Body of pancreas (tissue), 4 donors: ENCODE measurements around the gene RMDN3. TPM values are rescaled to one million over a fixed set of nuclear protein-coding genes. Genes with fewer than 3 reads are reported as not detected.

Experiments
- ATAC-seq: fragments of 150-250 bp; one replicate; pipeline ENCODE4 v1.9.1; 2016
- DNase-seq, 4 donors: peaks; one replicate each; pipeline ENCODE4 v3.0.0-alpha.2; 2019
- H3K27ac ChIP-seq, 4 donors: fragments of 200-600 bp; sonication (generic); 1 replicate in 3 of 4; 2 replicates in 1 of 4; pipeline versions ENCODE4 v1.5.1 to v1.6.1; 2016 to 2019; ENCODE audit warnings: mild to moderate bottlenecking in 1 of 4, mixed read lengths in 1 of 4, moderate library complexity in 1 of 4
- H3K27me3 ChIP-seq, 2 donors: fragments of 200-600 bp; sonication (generic); one replicate each; pipeline ENCODE4 v1.6.0; 2016; ENCODE audit warnings: mild to moderate bottlenecking in 1 of 2
- H3K36me3 ChIP-seq, 2 donors: fragments of 200-600 bp; sonication (generic); replicated peaks in 1 of 2; 2 replicates each; pipeline ENCODE4 v1.5.1; 2016; ENCODE audit warnings: low read depth in 2 of 2; ENCODE audit not compliant: insufficient read depth in 1 of 2
- H3K4me1 ChIP-seq: fragments of 200-600 bp; sonication (generic); one replicate; pipeline ENCODE4 v1.6.0; 2016
- H3K4me3 ChIP-seq, 2 donors: fragments of 200-600 bp; sonication (generic); 1 replicate in 1 of 2; 2 replicates in 1 of 2; pipeline ENCODE4 v1.5.1; 2016 to 2019
- H3K9me3 ChIP-seq, 3 donors: fragments of 200-600 bp; sonication (generic); 1 replicate in 2 of 3; 2 replicates in 1 of 3; pipeline ENCODE4 v1.5.1; 2016
- POLR2A ChIP-seq, 3 donors: fragments of 450-650 bp; IDR thresholded peaks; one replicate each; pipeline ENCODE4 v1.6.1; 2016; ENCODE audit warnings: antibody characterized with exemption in 3 of 3, mild to moderate bottlenecking in 2 of 3
- WGBS, 2 donors: methylation state at CpG; one replicate each; pipeline ENCODE4 v1.1.5; 2017; 5-methylcytosine and 5-hydroxymethylcytosine counted together
- intact Hi-C: fragments of 100-400 bp; cut with DNase I; formaldehyde crosslinking; loops from one replicate; pipeline ENCODE4 v1.15.1; 2023
- total RNA-seq, 2 donors: library from RNA; depleted of rRNA; stranded (reverse); fragments of >200 nt; gene quantifications; one replicate each; pipeline ENCODE4 v1.1.0, GENCODE V29; 2016
- TF ChIP-seq, protein P1 (sequence below), 7 experiments: fragments of 450-650 bp in 4 of 7; fragments of 200-600 bp in 3 of 7; sonication (generic) in 3 of 7; IDR thresholded peaks; one replicate each; pipeline ENCODE4 v1.5.1; 2016 to 2019; ENCODE audit warnings: antibody characterized with exemption in 7 of 7

The RMDN3 gene
- total RNA-seq, 2 donors from 2014 or later, result 17.6 to 23.7 TPM

DNA sequence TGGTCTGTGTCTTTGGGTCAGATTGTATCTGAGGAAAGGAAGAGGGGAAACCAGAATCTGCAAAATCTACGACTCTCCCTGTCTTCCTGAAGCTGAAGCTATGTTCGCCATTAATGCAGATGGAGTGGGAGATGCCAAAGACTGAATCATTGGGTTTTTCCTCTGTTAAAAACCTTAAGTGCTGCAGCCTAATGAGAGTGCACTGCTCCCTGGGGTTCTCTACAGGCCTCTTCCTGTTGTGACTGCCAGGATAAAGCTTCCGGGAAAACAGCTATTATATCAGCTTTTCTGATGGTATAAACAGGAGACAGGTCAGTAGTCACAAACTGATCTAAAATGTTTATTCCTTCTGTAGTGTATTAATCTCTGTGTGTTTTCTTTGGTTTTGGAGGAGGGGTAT lies 24.0 kb downstream of the RMDN3 start:
- Histone ChIP-seq H3K36me3 (peaks cover 0 to 3% of the 10 kb centered on the region in 2 donors), H3K27ac (no peak overlapping the region), H3K27me3 (no peaks in the 10 kb centered on the region), H3K4me3 (no peak overlapping the region), H3K4me1 (no peaks in the 10 kb centered on the region), H3K9me3 (no peaks in the 10 kb centered on the region)
- 72 to 88% methylated on average over 3 of the region's 3 CpGs for WGBS, 2 donors
- intact Hi-C loops, result no loop called here
- ATAC-seq, result no peak
- TF ChIP-seq, protein P1, sequence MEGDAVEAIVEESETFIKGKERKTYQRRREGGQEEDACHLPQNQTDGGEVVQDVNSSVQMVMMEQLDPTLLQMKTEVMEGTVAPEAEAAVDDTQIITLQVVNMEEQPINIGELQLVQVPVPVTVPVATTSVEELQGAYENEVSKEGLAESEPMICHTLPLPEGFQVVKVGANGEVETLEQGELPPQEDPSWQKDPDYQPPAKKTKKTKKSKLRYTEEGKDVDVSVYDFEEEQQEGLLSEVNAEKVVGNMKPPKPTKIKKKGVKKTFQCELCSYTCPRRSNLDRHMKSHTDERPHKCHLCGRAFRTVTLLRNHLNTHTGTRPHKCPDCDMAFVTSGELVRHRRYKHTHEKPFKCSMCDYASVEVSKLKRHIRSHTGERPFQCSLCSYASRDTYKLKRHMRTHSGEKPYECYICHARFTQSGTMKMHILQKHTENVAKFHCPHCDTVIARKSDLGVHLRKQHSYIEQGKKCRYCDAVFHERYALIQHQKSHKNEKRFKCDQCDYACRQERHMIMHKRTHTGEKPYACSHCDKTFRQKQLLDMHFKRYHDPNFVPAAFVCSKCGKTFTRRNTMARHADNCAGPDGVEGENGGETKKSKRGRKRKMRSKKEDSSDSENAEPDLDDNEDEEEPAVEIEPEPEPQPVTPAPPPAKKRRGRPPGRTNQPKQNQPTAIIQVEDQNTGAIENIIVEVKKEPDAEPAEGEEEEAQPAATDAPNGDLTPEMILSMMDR (IDR thresholded peaks at IDR 0.05), result no peak
- no peak for TF ChIP-seq POLR2A (IDR thresholded peaks at IDR 0.05)
- no peak for DNase-seq

DNA sequence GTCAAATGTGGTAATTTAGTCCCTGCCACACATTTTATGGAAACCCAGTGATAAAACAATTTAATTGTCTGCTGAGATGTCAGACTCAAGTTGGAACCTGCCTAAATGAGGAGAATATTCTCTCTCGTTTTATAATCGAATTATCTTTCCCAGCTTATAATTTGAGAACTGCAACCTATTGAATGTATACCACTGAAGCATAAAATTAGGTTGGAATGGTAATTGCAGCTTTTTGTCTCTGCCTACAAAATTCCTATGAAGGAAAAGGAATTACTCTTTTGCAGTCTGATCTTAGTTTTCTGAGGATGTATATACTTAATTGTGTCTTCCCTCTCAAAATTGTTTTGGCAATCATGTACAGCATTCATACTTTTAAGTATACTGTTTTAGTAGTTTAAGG lies 31.1 kb downstream of the RMDN3 start:
- Histone ChIP-seq H3K9me3 (no peaks in the 10 kb centered on the region), H3K27me3 (no peaks in the 10 kb centered on the region), H3K4me1 (no peaks in the 10 kb centered on the region), H3K4me3 (no peak overlapping the region), H3K27ac (no peak overlapping the region), H3K36me3 (no peaks in the 10 kb centered on the region)
- intact Hi-C loops, result no loop called here
- TF ChIP-seq, protein P1 (IDR thresholded peaks at IDR 0.05), result no peak
- no peak for TF ChIP-seq POLR2A (IDR thresholded peaks at IDR 0.05)
- DNase-seq (no peak), ATAC-seq (no peak)
- 60 to 63% methylated on average over 2 of the region's 2 CpGs for WGBS, 2 donors

DNA sequence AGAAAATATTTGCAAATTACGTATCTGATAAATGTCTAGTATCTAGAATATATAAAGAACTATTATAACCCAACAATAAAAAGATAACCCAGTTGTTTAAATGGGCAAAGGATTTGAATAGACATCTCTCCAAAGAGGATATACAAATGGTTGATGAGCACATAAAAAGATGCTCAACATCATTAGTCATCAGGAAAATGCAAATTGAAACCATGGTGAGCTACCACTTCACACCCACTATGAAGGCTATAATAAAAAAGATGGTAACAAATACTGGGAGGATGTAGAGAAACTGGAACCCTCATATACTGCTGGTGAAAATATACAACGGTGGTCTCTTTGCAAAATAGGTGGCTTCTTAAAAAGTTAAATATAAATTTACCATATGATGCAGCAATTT lies 32.1 kb downstream of the RMDN3 start:
- WGBS, 2 donors, result 80 to 82% methylated on average over 2 of the region's 2 CpGs
- no peak for ATAC-seq

DNA sequence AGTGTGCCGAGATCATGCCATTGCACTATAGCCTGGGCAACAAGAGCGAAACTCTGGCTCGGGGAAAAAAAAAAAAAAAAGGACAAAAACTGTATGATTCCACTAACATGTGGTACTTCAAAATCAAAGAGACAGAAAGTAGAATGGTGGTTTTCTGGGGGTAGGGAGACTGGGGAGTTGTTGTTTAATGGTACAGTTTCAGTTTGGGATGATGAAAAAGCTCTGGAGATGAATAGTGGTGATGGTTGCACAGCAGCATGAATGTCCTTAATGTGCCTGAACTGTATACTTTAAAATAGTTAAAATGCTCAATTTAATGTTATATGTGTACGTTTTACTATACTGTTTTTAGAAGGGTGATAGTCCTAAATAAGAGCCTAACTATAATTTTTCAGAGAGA lies 32.7 kb downstream of the RMDN3 start:
- 79 to 84% methylated on average over 4 of the region's 4 CpGs for WGBS, 2 donors
- no peaks in the 10 kb centered on the region for H3K9me3 ChIP-seq
- TF ChIP-seq POLR2A (IDR thresholded peaks at IDR 0.05), result no peak
- TF ChIP-seq, protein P1 (IDR thresholded peaks at IDR 0.05), result no peak
- H3K4me3 ChIP-seq, result no peak overlapping the region
- H3K36me3 ChIP-seq, result no peaks in the 10 kb centered on the region
- H3K4me1 ChIP-seq, result no peaks in the 10 kb centered on the region
- DNase-seq (no peak), ATAC-seq (no peak)
- no peak overlapping the region for H3K27ac ChIP-seq
- intact Hi-C loops, result no loop called here
- H3K27me3 ChIP-seq, result no peaks in the 10 kb centered on the region

More for the DNA sequence above, 32.1 kb downstream of the RMDN3 start:
- Histone ChIP-seq H3K4me1 (no peaks in the 10 kb centered on the region), H3K4me3 (no peak overlapping the region), H3K27me3 (no peaks in the 10 kb centered on the region), H3K36me3 (no peaks in the 10 kb centered on the region), H3K27ac (no peak overlapping the region), H3K9me3 (no peaks in the 10 kb centered on the region)
- no peak for TF ChIP-seq POLR2A (IDR thresholded peaks at IDR 0.05)
- TF ChIP-seq, protein P1 (IDR thresholded peaks at IDR 0.05), result no peak
- DNase-seq, result no peak
- intact Hi-C loops, result no loop called here

DNA sequence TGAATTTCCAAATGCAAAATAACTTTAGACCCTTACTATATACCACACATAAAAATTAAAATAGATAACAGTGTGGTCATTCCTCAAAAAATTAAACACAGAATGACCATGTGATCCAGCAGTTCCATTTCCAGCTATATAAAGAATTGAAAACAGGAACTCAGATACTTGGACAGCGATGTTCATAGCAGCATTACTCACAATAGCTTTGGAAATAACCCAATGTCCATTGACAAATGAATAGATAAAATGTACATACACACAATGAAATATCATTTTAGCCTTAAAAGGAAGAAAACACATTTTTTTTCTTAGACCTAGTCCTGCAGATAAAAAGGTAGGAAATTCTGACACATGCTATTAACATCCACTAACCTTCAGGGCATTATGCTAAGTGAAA lies 33.4 kb downstream of the RMDN3 start:
- H3K27ac ChIP-seq, result no peak overlapping the region

More for the DNA sequence above, 33.4 kb downstream of the RMDN3 start:
- Histone ChIP-seq H3K4me1 (no peaks in the 10 kb centered on the region), H3K9me3 (no peaks in the 10 kb centered on the region), H3K27me3 (no peaks in the 10 kb centered on the region), H3K4me3 (no peak overlapping the region), H3K36me3 (no peaks in the 10 kb centered on the region)
- ATAC-seq, result no peak
- DNase-seq, result no peak
- no peak for TF ChIP-seq POLR2A (IDR thresholded peaks at IDR 0.05)
- TF ChIP-seq, protein P1 (IDR thresholded peaks at IDR 0.05), result no peak
- WGBS, 2 donors, result 77 to 85% methylated on average over 1 of the region's 1 CpG
- intact Hi-C loops, result no loop called here
